Endothelial cell of umbilical vein (primary cell): ENCODE results near the gene TMEM41B. TPM values are rescaled to one million over a fixed set of nuclear protein-coding genes. Genes with fewer than 3 reads are reported as not detected.

ENCODE experiments used
- BruUV-seq: library from RNA; stranded (reverse); fragments of 400-500 nt; replicated peaks from 2 replicates; lab custom pipeline; 2021; lab: Mats Ljungman, UMichigan
- CTCF ChIA-PET: fragments of 300-600, 350-600 bp; sonication (Branson Sonifier 250); formaldehyde crosslinking; loops from one replicate; lab custom pipeline; 2021; ENCODE audit warnings: antibody characterized with exemption, inconsistent platforms; lab: Charles Lee
- POLR2A ChIA-PET: fragments of 300-600, 350-600 bp; sonication (Branson Sonifier 250); formaldehyde crosslinking; loops from one replicate; lab custom pipeline; 2021; ENCODE audit warnings: antibody characterized with exemption, inconsistent platforms; lab: Charles Lee
- DNase-seq: peaks from one replicate; pipeline ENCODE4 v3.0.0-alpha.2; 2011; ENCODE audit warnings: low read depth, low spot score
- FAIRE-seq: peaks from 2 replicates; lab custom pipeline; 2011; peaks lifted over from hg19 to GRCh38; lab: Jason Lieb, UNC
- H2AFZ ChIP-seq: 2 replicates; pipeline ENCODE4 v1.6.0; 2012; ENCODE audit warnings: low read depth, low read length, control low read depth, inconsistent platforms
- H3K27ac ChIP-seq: 2 replicates; pipeline ENCODE4 v1.5.1; 2011; ENCODE audit warnings: low read depth, mild to moderate bottlenecking, control low read depth, low read length, moderate library complexity; ENCODE audit not compliant: insufficient read depth
- H3K27me3 ChIP-seq, 2 experiments: 2 replicates each; pipeline versions ENCODE4 v1.6.0 to v1.6.1; 2011; ENCODE audit warnings: low read length in 2 of 2, mixed read lengths in 1 of 2; ENCODE audit not compliant: control insufficient read depth in 2 of 2, insufficient read depth in 2 of 2
- H3K36me3 ChIP-seq, 2 experiments: 2 replicates in 1 of 2; 3 replicates in 1 of 2; pipeline ENCODE4 v1.5.1; 2011; ENCODE audit warnings: low read length in 2 of 2, mild to moderate bottlenecking in 1 of 2, moderate library complexity in 1 of 2; ENCODE audit not compliant: control insufficient read depth in 2 of 2, insufficient read depth in 2 of 2; ENCODE audit errors: extremely low read depth in 1 of 2
- H3K4me1 ChIP-seq: 3 replicates; pipeline ENCODE4 v1.5.1; 2011; ENCODE audit warnings: mild to moderate bottlenecking, low read length; ENCODE audit not compliant: control insufficient read depth, insufficient read depth; ENCODE audit errors: extremely low read depth
- H3K4me2 ChIP-seq: 2 replicates; pipeline ENCODE4 v1.6.1; 2011; ENCODE audit warnings: low read length, control low read depth, mixed read lengths; ENCODE audit not compliant: insufficient read depth
- H3K4me3 ChIP-seq, 3 experiments: fragments of 200-600 bp in 1 of 3; sonication (generic), shearing (Covaris generic) in 1 of 3; replicated peaks in 1 of 3; 2 replicates each; pipeline ENCODE4 v1.5.1; 2011 to 2016; ENCODE audit warnings: control low read depth in 3 of 3, low read length in 3 of 3, mild to moderate bottlenecking in 2 of 3, inconsistent platforms in 1 of 3, low read depth in 1 of 3, moderate library complexity in 1 of 3; ENCODE audit not compliant: insufficient read depth in 1 of 3
- H3K79me2 ChIP-seq: 2 replicates; pipeline ENCODE4 v1.6.0; 2012; ENCODE audit warnings: low read length, inconsistent platforms; ENCODE audit not compliant: control insufficient read depth, insufficient read depth
- H3K9ac ChIP-seq: replicated peaks from 2 replicates; pipeline ENCODE3; 2011; ENCODE audit warnings: low read length, control low read depth; ENCODE audit not compliant: insufficient read depth; ENCODE audit errors: extremely low read depth
- H3K9me1 ChIP-seq: replicated peaks from 3 replicates; pipeline ENCODE4 v1.6.0; 2011; ENCODE audit warnings: mild to moderate bottlenecking, low read length; ENCODE audit not compliant: control insufficient read depth, insufficient read depth; ENCODE audit errors: extremely low read depth
- H3K9me3 ChIP-seq: replicated peaks from 2 replicates; pipeline ENCODE4 v1.5.1; 2012; ENCODE audit warnings: low read length, inconsistent platforms; ENCODE audit not compliant: control insufficient read depth, insufficient read depth
- H4K20me1 ChIP-seq: replicated peaks from 2 replicates; pipeline ENCODE3; 2011; ENCODE audit warnings: mild to moderate bottlenecking, low read length; ENCODE audit not compliant: control insufficient read depth, insufficient read depth; ENCODE audit errors: extremely low read depth
- EZH2 ChIP-seq: IDR thresholded peaks from 2 replicates; pipeline ENCODE4 v1.6.1; 2012; ENCODE audit warnings: borderline replicate concordance, low read depth, mild to moderate bottlenecking, moderate library complexity, low read length, inconsistent platforms; ENCODE audit not compliant: severe bottlenecking
- FOS ChIP-seq: IDR thresholded peaks from 2 replicates; pipeline ENCODE4 v1.6.1; 2011; ENCODE audit warnings: mild to moderate bottlenecking, low read length, moderate library complexity, borderline replicate concordance; ENCODE audit not compliant: insufficient read depth
- GATA2 ChIP-seq: IDR thresholded peaks from 2 replicates; pipeline ENCODE4 v1.7.0; 2011; ENCODE audit warnings: low read depth, mild to moderate bottlenecking, moderate library complexity, mixed read lengths, low read length; ENCODE audit not compliant: insufficient read length, insufficient read depth
- JUN ChIP-seq: IDR thresholded peaks from 2 replicates; pipeline ENCODE4 v1.6.1; 2011; ENCODE audit warnings: borderline replicate concordance, low read depth; ENCODE audit not compliant: insufficient read length, insufficient read depth
- MYC ChIP-seq: IDR thresholded peaks from one replicate; pipeline ENCODE4 v1.6.1; 2011; ENCODE audit warnings: mild to moderate bottlenecking, low read depth, low read length
- POLR2A ChIP-seq: IDR thresholded peaks from 2 replicates; pipeline ENCODE4 v1.6.1; 2012; ENCODE audit warnings: low read depth, mild to moderate bottlenecking, control low read depth, low read length
- POLR2AphosphoS5 ChIP-seq: IDR thresholded peaks from 2 replicates; pipeline ENCODE4 v1.6.1; 2012; ENCODE audit warnings: low read depth, mild to moderate bottlenecking, control low read depth, low read length, moderate library complexity; ENCODE audit not compliant: insufficient read depth
- dilution Hi-C: fragments of 300-500 bp; cut with MboI; formaldehyde crosslinking; loops from one replicate; pipeline ENCODE4 v1.15.0; 2019; ENCODE audit warnings: low sequenced_read_pairs; ENCODE audit not compliant: extremely low pct_ligation_motif_present
- intact Hi-C: fragments of 100-400 bp; cut with micrococcal nuclease; formaldehyde crosslinking; loops from one replicate; pipeline ENCODE4 v1.10.0; 2022
- polyA plus RNA-seq, 4 experiments: library from polyadenylated mRNA; depleted of rRNA in 3 of 4; stranded (reverse) in 3 of 4; unstranded in 1 of 4; fragments of >200 nt; gene quantifications; 2 replicates each; pipeline versions ENCODE4 v1.2.1 to v1.2.3, GENCODE V29; 2011 to 2012; ENCODE audit warnings: missing spikeins in 1 of 4
- total RNA-seq: library from RNA; stranded (reverse); gene quantifications from 2 replicates; pipeline ENCODE4 v1.2.3, GENCODE V29; 2021
- TF ChIP-seq, protein P1 (sequence below): IDR thresholded peaks from 2 replicates; pipeline ENCODE4 v1.6.1; 2011; ENCODE audit not compliant: insufficient read depth, insufficient read length
- TF ChIP-seq, protein P2 (sequence below), 2 donors: IDR thresholded peaks; 1 replicate in 1 of 2; 2 replicates in 1 of 2; pipeline ENCODE4 v1.5.1; 2011; ENCODE audit warnings: low read length in 2 of 2, mild to moderate bottlenecking in 2 of 2, moderate library complexity in 2 of 2, control low read depth in 1 of 2, inconsistent platforms in 1 of 2, low read depth in 1 of 2; ENCODE audit not compliant: insufficient read depth in 1 of 2; ENCODE audit errors: extremely low read depth in 1 of 2

TMEM41B gene
- total and polyA plus RNA-seq, 2 donors (not counting 3 experiments of a cell fraction or from before 2014, with no cell fraction given), result 16.6 to 39.0 TPM

DNA sequence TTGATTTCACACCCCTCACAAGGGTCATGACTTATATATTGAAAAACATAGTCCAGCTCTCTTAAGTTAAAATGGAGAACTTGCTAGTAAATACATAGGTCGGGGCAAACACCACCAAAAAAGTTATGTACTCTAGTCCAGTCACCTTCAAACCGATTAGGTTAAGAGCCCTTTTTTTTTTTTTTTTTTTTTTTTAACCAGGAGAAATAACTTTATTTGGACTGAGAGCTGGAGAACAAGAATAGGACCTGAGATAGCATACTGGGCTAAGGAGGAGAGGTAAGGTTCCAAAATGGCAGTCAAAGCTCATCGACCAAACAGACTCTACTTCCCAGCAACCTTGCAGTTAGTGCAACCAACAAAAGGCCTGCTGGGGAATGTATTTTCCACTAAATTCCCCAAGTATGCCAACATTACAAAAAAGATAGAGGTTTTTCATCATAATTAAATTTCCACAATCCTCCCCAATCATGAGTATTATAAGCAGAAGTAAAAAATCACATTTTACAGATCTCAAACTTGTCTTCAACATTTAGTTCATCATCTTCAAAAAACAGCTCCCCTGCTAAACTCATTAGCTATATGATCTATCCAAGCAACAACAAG, 3.8 kb downstream of the TMEM41B start:
- intact Hi-C loops (loop anchor here (5.0 kb wide), 1 partner anchor 43 kb away; the partner anchor contains the start of gene DENND5A), dilution Hi-C loops (no loop called here)
- Histone ChIP-seq H3K27ac (no peak overlapping the region), H3K9me3 (no peaks in the 10 kb centered on the region), H3K9me1 (no peaks in the 10 kb centered on the region), H3K4me1 (peaks cover 15% of the 10 kb centered on the region), H3K9ac (no peak overlapping the region), H3K4me2 (no peak overlapping the region), H3K4me3 (no peak overlapping the region), H3K27me3 (no peaks in the 10 kb centered on the region), H2AFZ (no peak overlapping the region), H3K79me2 (peaks cover 73% of the 10 kb centered on the region), H3K36me3 (no peaks in the 10 kb centered on the region), H4K20me1 (no peaks in the 10 kb centered on the region)
- FAIRE-seq (no peak), DNase-seq (no peak)
- no TSS peak for BruUV-seq
- CTCF ChIA-PET, result interaction anchor here (0.9 to 1.6 kb wide), 4 partner anchors 8 to 196 kb away, joined by 3 to 4 read pairs (median 3); no protein-coding TSS in a partner anchor
- POLR2A ChIA-PET, result interaction anchor here (0.7 to 0.9 kb wide), 2 partner anchors 18 to 24 kb away, joined by 3 read pairs; no protein-coding TSS in a partner anchor
- TF ChIP-seq GATA2, result no peak
- TF ChIP-seq EZH2, result no peak
- TF ChIP-seq, protein P1, sequence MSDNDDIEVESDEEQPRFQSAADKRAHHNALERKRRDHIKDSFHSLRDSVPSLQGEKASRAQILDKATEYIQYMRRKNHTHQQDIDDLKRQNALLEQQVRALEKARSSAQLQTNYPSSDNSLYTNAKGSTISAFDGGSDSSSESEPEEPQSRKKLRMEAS, result no peak
- no peak for TF ChIP-seq FOS
- no peak for TF ChIP-seq JUN
- TF ChIP-seq POLR2AphosphoS5, result no peak
- TF ChIP-seq MYC, result no peak
- TF ChIP-seq, protein P2, sequence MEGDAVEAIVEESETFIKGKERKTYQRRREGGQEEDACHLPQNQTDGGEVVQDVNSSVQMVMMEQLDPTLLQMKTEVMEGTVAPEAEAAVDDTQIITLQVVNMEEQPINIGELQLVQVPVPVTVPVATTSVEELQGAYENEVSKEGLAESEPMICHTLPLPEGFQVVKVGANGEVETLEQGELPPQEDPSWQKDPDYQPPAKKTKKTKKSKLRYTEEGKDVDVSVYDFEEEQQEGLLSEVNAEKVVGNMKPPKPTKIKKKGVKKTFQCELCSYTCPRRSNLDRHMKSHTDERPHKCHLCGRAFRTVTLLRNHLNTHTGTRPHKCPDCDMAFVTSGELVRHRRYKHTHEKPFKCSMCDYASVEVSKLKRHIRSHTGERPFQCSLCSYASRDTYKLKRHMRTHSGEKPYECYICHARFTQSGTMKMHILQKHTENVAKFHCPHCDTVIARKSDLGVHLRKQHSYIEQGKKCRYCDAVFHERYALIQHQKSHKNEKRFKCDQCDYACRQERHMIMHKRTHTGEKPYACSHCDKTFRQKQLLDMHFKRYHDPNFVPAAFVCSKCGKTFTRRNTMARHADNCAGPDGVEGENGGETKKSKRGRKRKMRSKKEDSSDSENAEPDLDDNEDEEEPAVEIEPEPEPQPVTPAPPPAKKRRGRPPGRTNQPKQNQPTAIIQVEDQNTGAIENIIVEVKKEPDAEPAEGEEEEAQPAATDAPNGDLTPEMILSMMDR (IDR thresholded peaks at IDR 0.05; ENCODE audit: extremely low read depth in 1 of 2, insufficient read depth in 1 of 2, low read depth in 1 of 2, low read length in 2 of 2), result no peak
- no peak for TF ChIP-seq POLR2A
